Measurements from ENCODE around the gene BPIFA2. TPM values are rescaled to one million over a fixed set of nuclear protein-coding genes. Genes with fewer than 3 reads are reported as not detected.

Gene BPIFA2
- total RNA-seq, 4 donors from 2014 or later: not detected

GRCh38 chr20:33131949-33132473, 35.9 kb upstream of the BPIFA2 start:
- H3K27ac ChIP-seq: no peak overlapping the region
- no peak overlapping the region for H3K4me3 ChIP-seq
- H3K36me3 ChIP-seq: no peaks in the 10 kb centered on the region
- DNase-seq (no peak), ATAC-seq (no peak)
- in situ Hi-C loops (cut with MboI; ENCODE audit: low sequenced_read_pairs in 4 of 4): no loop called here
- TF ChIP-seq POLR2A (IDR thresholded peaks at IDR 0.05) (no peak), CTCF (IDR thresholded peaks at IDR 0.05 in 4 of 5, conservative IDR thresholded peaks at IDR 0.05 in 1 of 5) (no peak)
- peaks cover 0 to 6% (median 0%) of the 10 kb centered on the region in 3 donors for H3K27me3 ChIP-seq
- intact Hi-C loops (cut with DNase I; ENCODE audit: low total_unique reads): no loop called here
- H3K9me3 ChIP-seq: no peaks in the 10 kb centered on the region
- peaks cover 0 to 4% of the 10 kb centered on the region in 2 donors for H3K4me1 ChIP-seq

GRCh38 chr20:33132513-33133372, 35.2 kb upstream of the BPIFA2 start:
- H3K36me3 ChIP-seq: no peaks in the 10 kb centered on the region
- peaks cover 0 to 4% of the 10 kb centered on the region in 2 donors for H3K4me1 ChIP-seq
- H3K4me3 ChIP-seq: no peak overlapping the region
- DNase-seq (no peak), ATAC-seq (no peak)
- no peaks in the 10 kb centered on the region for H3K9me3 ChIP-seq
- intact Hi-C loops (cut with DNase I; ENCODE audit: low total_unique reads): no loop called here
- in situ Hi-C loops (cut with MboI; ENCODE audit: low sequenced_read_pairs in 4 of 4): no loop called here
- H3K27me3 ChIP-seq: peaks cover 0 to 6% (median 0%) of the 10 kb centered on the region in 3 donors
- TF ChIP-seq POLR2A (IDR thresholded peaks at IDR 0.05) (no peak), CTCF (IDR thresholded peaks at IDR 0.05 in 4 of 5, conservative IDR thresholded peaks at IDR 0.05 in 1 of 5) (no peak)
- H3K27ac ChIP-seq: no peak overlapping the region

GRCh38 chr20:33133373-33133941, 34.5 kb upstream of the BPIFA2 start:
- in situ Hi-C loops (cut with MboI; ENCODE audit: low sequenced_read_pairs in 4 of 4): no loop called here
- no peaks in the 10 kb centered on the region for H3K9me3 ChIP-seq
- TF ChIP-seq POLR2A (IDR thresholded peaks at IDR 0.05) (no peak), CTCF (IDR thresholded peaks at IDR 0.05 in 4 of 5, conservative IDR thresholded peaks at IDR 0.05 in 1 of 5) (no peak)
- H3K27me3 ChIP-seq: no peaks in the 10 kb centered on the region
- H3K27ac ChIP-seq: no peak overlapping the region
- intact Hi-C loops (cut with DNase I; ENCODE audit: low total_unique reads): no loop called here
- ATAC-seq (no peak), DNase-seq (no peak)
- peaks cover 0 to 4% of the 10 kb centered on the region in 2 donors for H3K4me1 ChIP-seq
- H3K4me3 ChIP-seq: no peak overlapping the region
- no peaks in the 10 kb centered on the region for H3K36me3 ChIP-seq

GRCh38 chr20:33137195-33137594, 30.8 kb upstream of the BPIFA2 start:
- ATAC-seq (no peak), DNase-seq (no peak)
- in situ Hi-C loops (cut with MboI; ENCODE audit: low sequenced_read_pairs in 4 of 4): no loop called here
- Histone ChIP-seq H3K4me3 (no peak overlapping the region), H3K4me1 (no peaks in the 10 kb centered on the region), H3K36me3 (no peaks in the 10 kb centered on the region), H3K9me3 (no peaks in the 10 kb centered on the region), H3K27ac (no peak overlapping the region), H3K27me3 (no peaks in the 10 kb centered on the region)
- TF ChIP-seq POLR2A (IDR thresholded peaks at IDR 0.05) (no peak), CTCF (IDR thresholded peaks at IDR 0.05 in 4 of 5, conservative IDR thresholded peaks at IDR 0.05 in 1 of 5) (no peak)
- intact Hi-C loops (cut with DNase I; ENCODE audit: low total_unique reads): no loop called here
